GM04503 (cell line): ENCODE results near the gene SLIT3.
A peak's percentile ranks its signal among the peaks of the same experiment; 100 is the strongest.

Experiments used
- DNase-seq: peaks from one replicate; pipeline ENCODE4 v3.0.0-alpha.2; 2012; ENCODE audit warnings: low read depth

SLIT3 gene

DNA sequence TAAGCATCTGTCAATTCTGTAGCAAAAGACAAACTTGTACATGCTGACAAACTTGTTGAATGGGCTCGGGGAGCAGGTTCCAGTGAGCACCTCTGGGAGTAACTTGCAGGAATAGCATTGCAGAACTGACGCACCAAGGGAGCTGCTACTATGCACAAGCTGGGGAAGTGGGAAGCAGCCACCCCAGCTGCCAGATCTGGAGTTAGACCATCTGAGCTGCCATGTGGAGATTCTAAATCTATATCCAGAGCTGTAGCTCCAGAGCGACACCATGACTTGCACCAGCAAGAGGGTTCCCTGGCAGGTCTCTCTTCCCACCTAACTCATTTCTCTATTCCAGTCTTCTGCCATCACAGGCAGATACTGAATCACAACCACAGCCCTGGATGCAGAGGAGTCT lies 375.8 kb downstream of the SLIT3 start:
- no peak for DNase-seq

GRCh38 chr5:168921147-168921866 lies 379.6 kb downstream of the SLIT3 start:
- no peak for DNase-seq

GRCh38 chr5:168920019-168920810 lies 380.7 kb downstream of the SLIT3 start:
- no peak for DNase-seq

DNA sequence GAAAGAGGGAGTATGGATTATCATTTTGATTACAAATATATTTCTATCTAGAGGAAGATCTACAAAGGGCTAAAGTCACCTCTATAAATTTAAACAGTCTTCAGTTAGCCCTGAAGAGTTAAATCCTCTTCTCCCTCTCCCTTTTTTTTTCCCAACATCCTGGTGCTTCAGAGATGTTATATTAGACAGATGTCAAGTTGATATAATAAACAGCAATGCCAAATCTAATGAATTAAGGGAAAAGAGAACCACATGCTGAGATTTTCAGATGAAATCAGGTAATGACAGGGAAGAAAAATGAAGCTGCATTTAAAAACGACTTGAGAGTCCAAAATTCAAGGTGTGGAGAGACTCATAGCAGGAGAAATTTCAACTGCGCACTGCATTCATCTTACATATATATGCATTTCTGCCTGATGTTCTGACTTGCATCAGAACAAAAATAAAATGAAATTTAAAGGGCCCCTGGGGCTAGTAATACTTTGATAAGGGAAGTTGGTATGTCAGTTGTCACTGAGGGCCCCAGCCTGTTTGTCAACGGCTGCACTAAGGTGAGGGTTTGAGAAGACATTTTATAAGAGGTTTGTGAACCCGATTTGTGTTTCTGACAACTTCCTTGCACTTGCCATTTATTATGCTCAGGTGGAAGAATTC lies 382.9 kb downstream of the SLIT3 start:
- no peak for DNase-seq

DNA sequence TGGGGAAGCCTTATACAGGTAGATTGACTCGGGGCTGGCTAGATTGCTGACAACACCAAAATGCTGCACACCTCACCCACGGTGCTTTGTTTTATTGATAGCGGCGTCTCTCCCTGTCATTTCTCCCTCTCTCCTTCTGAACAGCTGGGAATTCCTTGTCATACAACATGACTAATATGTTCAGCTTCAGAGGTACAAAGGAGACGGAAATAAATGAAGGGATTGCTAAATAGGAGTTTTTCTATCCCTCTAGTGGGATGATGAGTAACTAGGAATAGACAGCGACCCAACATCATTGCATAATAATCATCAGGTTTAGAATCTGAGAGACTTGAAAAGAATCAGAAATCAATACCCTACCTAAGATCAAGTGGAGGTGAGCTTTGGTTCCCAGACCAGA lies 384.1 kb downstream of the SLIT3 start:
- DNase-seq, result peak; percentile 45

- DNase-seq, result peak; percentile 13
These were observed 384.7 kb downstream of the SLIT3 start for GRCh38 chr5:168916266-168916665.

DNA sequence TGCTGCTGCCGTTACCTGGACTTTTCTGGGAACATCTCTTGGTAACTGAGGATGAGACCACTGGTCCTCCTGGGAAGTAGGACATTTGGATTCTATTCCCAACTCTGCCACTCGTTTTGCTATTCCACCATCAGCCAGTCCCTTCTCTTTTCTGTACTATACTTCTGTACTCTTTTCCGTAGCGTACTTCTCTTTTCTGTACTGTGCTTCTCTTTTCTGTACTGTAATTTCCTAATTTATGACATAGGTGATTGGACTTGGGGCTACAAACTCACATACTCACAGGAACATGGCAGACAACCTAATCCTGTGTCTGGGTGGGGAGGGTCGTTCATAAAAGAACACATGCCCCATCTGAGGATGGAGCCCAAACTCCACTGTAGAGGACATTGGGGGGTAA lies 386.4 kb downstream of the SLIT3 start:
- no peak for DNase-seq

DNA sequence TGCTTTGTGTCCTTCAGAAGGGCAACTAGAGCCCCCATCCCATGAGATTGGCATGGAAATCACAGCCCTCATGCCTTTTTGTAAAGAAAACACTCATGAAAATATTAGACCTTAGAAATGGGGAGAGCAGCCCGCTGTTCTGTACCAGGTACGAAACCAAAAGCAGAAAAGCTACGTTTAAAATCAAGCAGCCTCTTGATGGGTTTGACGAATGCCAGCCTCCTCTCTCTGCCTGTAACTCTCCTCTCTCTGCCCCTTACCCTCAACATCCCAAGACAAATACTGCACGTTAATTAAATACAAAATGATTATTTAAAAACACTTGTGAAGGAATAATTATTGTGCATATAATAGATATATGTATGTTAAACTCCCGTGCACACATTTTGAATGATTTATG lies 390.1 kb downstream of the SLIT3 start:
- no peak for DNase-seq

- DNase-seq, result peak; percentile 28
These were observed 392.7 kb downstream of the SLIT3 start for GRCh38 chr5:168908207-168908606.

DNA sequence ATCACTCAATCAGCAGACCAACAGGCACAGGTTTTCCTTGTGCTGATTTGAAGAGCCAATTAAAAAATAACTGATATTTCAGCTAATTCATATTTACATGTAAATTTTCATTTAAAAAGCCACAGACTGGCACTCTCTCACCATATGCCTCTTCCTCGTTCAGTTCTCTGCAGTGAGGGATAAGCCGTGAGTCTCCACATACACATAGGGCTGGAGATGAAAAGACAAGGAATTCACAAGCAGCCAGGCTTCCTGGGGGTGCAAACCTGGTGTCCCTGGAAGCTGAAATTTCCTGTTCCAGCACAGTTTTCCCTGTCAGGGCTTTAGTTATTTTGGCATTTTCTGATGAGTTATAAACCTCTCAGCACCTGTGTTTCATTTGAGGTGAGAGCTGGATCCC lies 397.9 kb downstream of the SLIT3 start:
- no peak for DNase-seq

GRCh38 chr5:168899673-168900072 lies 401.3 kb downstream of the SLIT3 start:
- no peak for DNase-seq

- no peak for DNase-seq
These were observed 401.7 kb downstream of the SLIT3 start for GRCh38 chr5:168899264-168899663.

GRCh38 chr5:168898247-168898911 lies 402.6 kb downstream of the SLIT3 start:
- DNase-seq, result no peak

DNA sequence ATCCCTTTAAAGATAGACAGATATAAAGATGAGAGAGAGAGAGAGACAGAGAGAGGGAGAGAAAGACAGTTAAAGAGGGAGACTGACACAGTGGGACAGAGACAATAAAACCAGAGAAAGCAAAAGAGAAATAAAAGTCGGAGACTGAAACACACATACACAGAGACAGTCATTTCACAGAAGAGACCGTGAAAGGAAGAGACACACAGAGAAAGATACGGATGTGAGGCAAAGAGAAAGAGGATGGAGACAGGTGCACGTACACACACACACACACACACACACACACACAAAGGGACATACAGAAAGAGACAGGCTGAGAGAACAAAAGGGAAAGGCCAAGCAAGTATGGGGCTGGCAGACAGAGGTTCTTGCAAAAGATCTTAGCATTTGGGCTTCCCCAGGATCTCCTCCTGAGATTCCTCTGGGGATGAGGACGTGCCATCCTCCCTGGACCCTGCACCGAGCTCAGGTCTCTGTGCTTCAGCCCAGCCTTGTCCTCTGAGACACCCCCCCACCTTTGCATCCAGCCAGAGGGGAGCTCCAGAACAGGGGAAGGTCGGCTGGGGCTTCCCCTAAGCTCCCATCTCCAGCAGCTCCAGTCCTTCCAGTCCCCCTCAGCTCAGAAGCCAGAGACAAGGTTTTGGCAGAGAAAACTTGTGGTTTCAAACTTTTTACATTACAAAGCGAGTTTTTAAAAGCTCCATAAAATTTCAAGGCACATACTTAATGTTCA lies 403.4 kb downstream of the SLIT3 start:
- DNase-seq, result no peak

DNA sequence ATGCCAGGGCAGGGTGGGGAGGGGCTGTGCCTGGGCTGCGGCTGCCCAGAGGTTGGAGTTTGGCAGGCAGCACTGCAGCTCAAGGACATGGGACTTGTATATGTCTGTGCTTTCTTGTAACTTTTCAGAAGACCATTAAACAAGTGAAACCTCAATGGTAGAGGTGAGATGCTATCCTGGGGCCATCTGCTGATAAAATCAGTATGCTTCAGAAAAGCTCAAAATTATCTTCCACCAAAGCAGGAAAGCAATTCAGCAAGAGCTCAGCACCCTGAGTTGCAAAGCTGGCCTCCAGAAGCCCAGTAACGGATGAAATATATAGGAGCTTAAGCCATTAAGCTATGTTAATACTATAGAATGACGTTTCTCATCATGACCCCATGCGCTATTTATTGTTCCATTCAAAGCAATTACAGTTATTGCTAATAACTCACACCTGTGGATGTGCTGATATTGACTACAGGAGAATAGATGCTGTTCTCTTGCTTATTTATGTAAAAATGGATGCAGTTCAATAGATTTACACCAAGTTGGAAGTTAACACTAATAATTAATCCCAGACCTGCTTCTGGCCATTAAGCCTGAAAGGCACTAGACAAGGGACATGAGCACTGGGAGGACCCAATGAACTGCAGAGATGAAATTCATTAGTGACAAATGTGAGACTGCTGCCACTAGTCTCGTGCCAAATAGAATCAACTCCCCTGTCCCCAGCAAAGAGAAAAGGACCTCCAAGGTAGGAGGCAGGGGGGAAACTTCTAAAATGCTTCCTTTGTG lies 405.5 kb downstream of the SLIT3 start:
- no peak for DNase-seq

DNA sequence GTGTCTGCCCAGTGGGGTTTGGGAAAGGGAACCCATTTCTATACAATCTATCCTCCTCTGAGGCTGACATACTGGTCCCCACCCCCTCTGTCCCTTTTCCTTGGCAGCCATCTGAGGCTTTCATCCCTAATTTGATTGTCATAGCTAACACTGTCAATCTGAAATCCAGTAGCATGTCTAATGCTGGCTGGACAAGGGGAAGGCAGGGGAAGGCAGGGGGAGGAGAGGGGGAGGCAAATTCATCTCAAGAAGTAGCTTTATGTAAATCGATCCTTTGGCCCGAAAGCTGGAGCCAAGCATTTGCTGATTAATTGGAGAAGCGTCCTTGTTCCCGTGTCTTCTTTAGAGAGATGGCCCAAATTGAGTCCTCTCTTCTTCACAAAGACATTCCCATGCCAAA lies 407.7 kb downstream of the SLIT3 start:
- DNase-seq, result no peak

- no peak for DNase-seq
These were observed 408.2 kb downstream of the SLIT3 start for GRCh38 chr5:168892618-168893186.

DNA sequence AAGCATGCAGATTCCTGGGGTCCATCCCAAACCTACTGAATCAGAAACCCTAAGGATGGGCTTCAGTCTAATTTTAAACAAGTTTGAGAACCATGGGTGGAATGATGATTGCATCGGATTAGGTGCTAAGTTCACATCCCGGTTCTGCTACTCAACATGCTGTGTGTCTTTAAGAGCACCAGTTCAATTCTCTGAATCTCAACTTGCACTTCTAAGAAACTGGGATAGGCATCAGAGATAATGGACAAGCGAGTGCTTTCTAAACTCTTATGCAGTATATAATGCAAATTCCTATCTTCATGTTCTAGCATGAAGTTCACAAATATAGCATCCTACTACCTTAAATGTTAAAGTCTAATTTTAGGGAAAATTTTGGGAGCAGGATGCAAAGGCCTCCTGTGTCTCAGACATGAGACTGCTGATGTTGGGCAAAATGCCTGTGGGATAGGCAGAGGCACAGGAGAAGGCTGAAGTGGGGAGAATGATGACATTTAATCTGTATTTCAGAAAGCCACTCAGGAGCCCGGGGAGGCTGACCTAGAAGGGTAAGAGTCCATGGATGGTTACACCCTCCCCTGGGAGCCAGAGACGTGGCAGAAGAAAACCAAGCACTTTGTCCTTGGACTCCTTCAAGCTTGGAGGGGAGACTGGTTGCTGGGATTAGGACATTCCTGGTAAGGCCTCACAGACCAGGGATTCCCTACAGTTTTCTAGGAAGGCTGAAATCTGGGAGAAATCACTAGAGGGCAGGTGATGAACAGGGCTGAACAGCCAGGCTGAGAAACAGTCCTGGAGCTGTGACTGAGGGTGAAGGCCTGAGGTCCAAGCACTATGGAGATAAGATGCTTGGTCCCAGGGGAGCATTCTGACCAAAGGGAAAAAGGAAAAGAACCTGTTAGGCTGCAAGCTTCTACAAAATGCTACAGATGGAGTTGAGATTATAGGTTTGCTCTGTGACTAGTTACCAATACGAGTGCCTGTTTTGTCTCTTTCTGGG lies 409.8 kb downstream of the SLIT3 start:
- DNase-seq, result no peak

GRCh38 chr5:168889039-168889438 lies 411.9 kb downstream of the SLIT3 start:
- no peak for DNase-seq
